DOHH2 (cell line): ENCODE measurements around the gene MGAT5.

Experiments used
- EZH2phosphoT487 ChIP-seq: fragments of 200-600 bp; sonication (generic); IDR thresholded peaks from 2 replicates; pipeline ENCODE4 v1.6.1; 2017; ENCODE audit warnings: borderline replicate concordance, mild to moderate bottlenecking, antibody characterized with exemption, low read length, moderate library complexity, mixed read lengths
- TF ChIP-seq, protein P1 (sequence below): fragments of 200-600 bp; sonication (generic); IDR thresholded peaks from one replicate; pipeline ENCODE4 v1.5.1; 2014; ENCODE audit warnings: antibody characterized with exemption, mild to moderate bottlenecking, low read depth, low read length; ENCODE audit not compliant: poor library complexity, severe bottlenecking

DNA sequence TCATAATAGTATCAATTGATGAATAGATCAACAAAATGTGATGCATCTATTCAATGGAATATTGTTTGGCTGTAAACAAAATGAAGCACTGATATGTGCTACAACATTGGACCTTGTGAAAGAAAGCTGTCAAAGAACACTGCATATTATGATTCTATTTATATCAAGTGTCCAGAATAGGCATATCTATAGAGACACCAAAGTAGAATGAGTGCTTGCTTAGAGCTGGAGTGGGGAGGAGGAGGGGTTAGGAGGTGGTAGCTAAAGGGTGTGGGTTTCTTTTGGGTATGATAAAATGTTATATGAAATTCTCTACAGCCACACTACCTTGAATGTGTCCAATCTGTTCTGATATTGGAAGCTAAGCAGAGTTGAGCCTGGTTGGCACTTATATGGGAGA, 23.0 kb upstream of the MGAT5 start:
- TF ChIP-seq, protein P1, sequence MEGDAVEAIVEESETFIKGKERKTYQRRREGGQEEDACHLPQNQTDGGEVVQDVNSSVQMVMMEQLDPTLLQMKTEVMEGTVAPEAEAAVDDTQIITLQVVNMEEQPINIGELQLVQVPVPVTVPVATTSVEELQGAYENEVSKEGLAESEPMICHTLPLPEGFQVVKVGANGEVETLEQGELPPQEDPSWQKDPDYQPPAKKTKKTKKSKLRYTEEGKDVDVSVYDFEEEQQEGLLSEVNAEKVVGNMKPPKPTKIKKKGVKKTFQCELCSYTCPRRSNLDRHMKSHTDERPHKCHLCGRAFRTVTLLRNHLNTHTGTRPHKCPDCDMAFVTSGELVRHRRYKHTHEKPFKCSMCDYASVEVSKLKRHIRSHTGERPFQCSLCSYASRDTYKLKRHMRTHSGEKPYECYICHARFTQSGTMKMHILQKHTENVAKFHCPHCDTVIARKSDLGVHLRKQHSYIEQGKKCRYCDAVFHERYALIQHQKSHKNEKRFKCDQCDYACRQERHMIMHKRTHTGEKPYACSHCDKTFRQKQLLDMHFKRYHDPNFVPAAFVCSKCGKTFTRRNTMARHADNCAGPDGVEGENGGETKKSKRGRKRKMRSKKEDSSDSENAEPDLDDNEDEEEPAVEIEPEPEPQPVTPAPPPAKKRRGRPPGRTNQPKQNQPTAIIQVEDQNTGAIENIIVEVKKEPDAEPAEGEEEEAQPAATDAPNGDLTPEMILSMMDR: no peak
- no peak for TF ChIP-seq EZH2phosphoT487
